Keratinocyte (primary cell): ENCODE data around the gene GALNT2. TPM values are rescaled to one million over a fixed set of nuclear protein-coding genes. Genes with fewer than 3 reads are reported as not detected.
A peak's percentile ranks its signal among the peaks of the same experiment; 100 is the strongest.

Experiments used
- DNase-seq: peaks from one replicate; pipeline ENCODE4 v3.0.0-alpha.2; 2011; ENCODE audit warnings: low read depth, missing footprints, low spot score
- FAIRE-seq: peaks from 2 replicates; lab custom pipeline; 2011; peaks lifted over from hg19 to GRCh38; lab: Jason Lieb, UNC
- H2AFZ ChIP-seq: 2 replicates; pipeline ENCODE4 v1.6.0; 2012; ENCODE audit warnings: low read length, control low read depth, inconsistent platforms; ENCODE audit not compliant: control insufficient read depth
- H3K27ac ChIP-seq: 2 replicates; pipeline ENCODE4 v1.5.1; 2011; ENCODE audit warnings: low read length; ENCODE audit not compliant: control insufficient read depth, insufficient read depth
- H3K27me3 ChIP-seq: 3 replicates; pipeline ENCODE4 v1.6.0; 2011; ENCODE audit warnings: low read length; ENCODE audit not compliant: control insufficient read depth, insufficient read depth; ENCODE audit errors: extremely low read depth
- H3K36me3 ChIP-seq, 2 experiments: 2 replicates in 1 of 2; 3 replicates in 1 of 2; pipeline ENCODE4 v1.5.1; 2011; ENCODE audit warnings: low read length in 2 of 2, mild to moderate bottlenecking in 1 of 2; ENCODE audit not compliant: control insufficient read depth in 2 of 2, insufficient read depth in 2 of 2; ENCODE audit errors: extremely low read depth in 1 of 2
- H3K4me1 ChIP-seq: 3 replicates; pipeline ENCODE4 v1.5.1; 2011; ENCODE audit warnings: low read length; ENCODE audit not compliant: control insufficient read depth, insufficient read depth; ENCODE audit errors: extremely low read depth
- H3K4me2 ChIP-seq: 3 replicates; pipeline ENCODE4 v1.6.0; 2011; ENCODE audit warnings: low read depth, low read length; ENCODE audit not compliant: control insufficient read depth, insufficient read depth; ENCODE audit errors: extremely low read depth
- H3K4me3 ChIP-seq, 3 experiments: fragments of 200-600 bp in 1 of 3; sonication (generic) in 1 of 3; 2 replicates in 2 of 3; 3 replicates in 1 of 3; pipeline ENCODE4 v1.5.1; 2011 to 2016; ENCODE audit warnings: low read length in 3 of 3, mild to moderate bottlenecking in 3 of 3, control low read depth in 2 of 3, inconsistent platforms in 1 of 3, low read depth in 1 of 3, mixed read lengths in 1 of 3, mixed run types in 1 of 3, moderate library complexity in 1 of 3; ENCODE audit not compliant: control insufficient read depth in 2 of 3, insufficient read depth in 2 of 3; ENCODE audit errors: extremely low read depth in 1 of 3
- H3K79me2 ChIP-seq: 2 replicates; pipeline ENCODE4 v1.6.0; 2012; ENCODE audit warnings: low read length; ENCODE audit not compliant: control insufficient read depth, insufficient read depth
- H3K9ac ChIP-seq: 3 replicates; pipeline ENCODE4 v1.6.0; 2011; ENCODE audit warnings: low read length; ENCODE audit not compliant: control insufficient read depth, insufficient read depth; ENCODE audit errors: extremely low read depth
- H3K9me1 ChIP-seq: 3 replicates; pipeline ENCODE4 v1.6.0; 2011; ENCODE audit warnings: low read length; ENCODE audit not compliant: control insufficient read depth, insufficient read depth; ENCODE audit errors: extremely low read depth
- H3K9me3 ChIP-seq: 2 replicates; pipeline ENCODE4 v1.5.1; 2012; ENCODE audit warnings: low read depth, low read length; ENCODE audit not compliant: control insufficient read depth
- H4K20me1 ChIP-seq: 3 replicates; pipeline ENCODE4 v1.6.0; 2011; ENCODE audit warnings: low read length; ENCODE audit not compliant: control insufficient read depth, insufficient read depth; ENCODE audit errors: extremely low read depth
- EZH2 ChIP-seq: IDR thresholded peaks from one replicate; pipeline ENCODE4 v1.6.1; 2012; ENCODE audit warnings: inconsistent platforms, mild to moderate bottlenecking, low read length, moderate library complexity
- dilution Hi-C: fragments of 300-500 bp; cut with MboI; formaldehyde crosslinking; loops from one replicate; pipeline ENCODE4 v1.7.0; 2020; ENCODE audit warnings: low sequenced_read_pairs; ENCODE audit not compliant: extremely low pct_ligation_motif_present
- polyA plus RNA-seq, 5 experiments: library from polyadenylated mRNA; depleted of rRNA in 3 of 5; stranded (reverse) in 3 of 5; stranded (forward) in 1 of 5; unstranded in 1 of 5; fragments of >200 nt; gene quantifications; 1 replicate in 1 of 5; 2 replicates in 3 of 5; 3 replicates in 1 of 5; pipeline versions ENCODE4 v1.2.1 to v1.2.3, GENCODE V29; 2011 to 2012; ENCODE audit warnings: missing spikeins in 2 of 5, low read depth in 1 of 5, low replicate concordance in 1 of 5
- TF ChIP-seq, protein P1 (sequence below), 3 experiments: IDR thresholded peaks in 1 of 3; conservative IDR thresholded peaks in 1 of 3; optimal IDR thresholded peaks in 1 of 3; 2 replicates in 2 of 3; 3 replicates in 1 of 3; pipeline versions ENCODE3 to v1.5.1; 2011; ENCODE audit warnings: low read length in 3 of 3, mild to moderate bottlenecking in 3 of 3, moderate library complexity in 2 of 3, control low read depth in 1 of 3, inconsistent platforms in 1 of 3; ENCODE audit not compliant: insufficient read depth in 2 of 3; ENCODE audit errors: extremely low read depth in 1 of 3

The GALNT2 gene
- polyA plus RNA-seq, 1 donor (not counting 4 experiments of a cell fraction or from before 2014, with no cell fraction given): 61.7 TPM

DNA sequence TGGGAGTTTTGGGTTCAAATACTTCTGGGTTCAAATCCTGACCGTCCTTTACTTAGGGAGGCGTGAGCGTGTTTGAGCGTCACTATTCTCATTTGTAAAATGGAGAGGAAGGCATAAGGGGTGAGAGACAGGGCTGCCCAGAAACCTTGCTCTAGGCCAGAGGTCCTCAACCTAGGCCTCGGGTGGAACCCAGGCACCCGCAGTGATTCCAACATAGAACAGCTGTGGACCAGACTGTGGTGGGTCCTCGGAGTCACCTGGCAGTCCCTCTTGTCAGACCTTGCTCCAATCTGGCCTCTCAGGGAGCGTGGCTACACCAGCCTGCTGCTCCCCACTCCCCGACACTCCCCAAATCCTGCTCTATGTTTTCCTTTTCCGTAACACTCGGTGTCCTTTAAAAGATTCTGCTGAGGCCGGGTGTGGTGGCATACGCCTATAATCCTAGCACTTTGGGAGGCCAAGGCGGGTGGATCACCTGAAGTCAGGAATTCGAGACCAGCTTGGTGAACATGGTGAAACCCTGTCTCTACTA is 242.7 kb downstream of the GALNT2 start:
- Histone ChIP-seq H3K4me1 (peaks cover 9% of the 10 kb centered on the region), H4K20me1 (no peaks in the 10 kb centered on the region), H3K4me3 (no peak overlapping the region), H3K4me2 (no peak overlapping the region), H3K79me2 (no peaks in the 10 kb centered on the region), H3K9ac (no peak overlapping the region), H3K27ac (no peak overlapping the region), H3K36me3 (no peaks in the 10 kb centered on the region), H3K27me3 (no peaks in the 10 kb centered on the region), H3K9me1 (no peaks in the 10 kb centered on the region), H3K9me3 (no peaks in the 10 kb centered on the region), H2AFZ (no peak overlapping the region)
- dilution Hi-C loops: no loop called here
- DNase-seq (no peak), FAIRE-seq (no peak)
- no peak for TF ChIP-seq EZH2
- TF ChIP-seq, protein P1, sequence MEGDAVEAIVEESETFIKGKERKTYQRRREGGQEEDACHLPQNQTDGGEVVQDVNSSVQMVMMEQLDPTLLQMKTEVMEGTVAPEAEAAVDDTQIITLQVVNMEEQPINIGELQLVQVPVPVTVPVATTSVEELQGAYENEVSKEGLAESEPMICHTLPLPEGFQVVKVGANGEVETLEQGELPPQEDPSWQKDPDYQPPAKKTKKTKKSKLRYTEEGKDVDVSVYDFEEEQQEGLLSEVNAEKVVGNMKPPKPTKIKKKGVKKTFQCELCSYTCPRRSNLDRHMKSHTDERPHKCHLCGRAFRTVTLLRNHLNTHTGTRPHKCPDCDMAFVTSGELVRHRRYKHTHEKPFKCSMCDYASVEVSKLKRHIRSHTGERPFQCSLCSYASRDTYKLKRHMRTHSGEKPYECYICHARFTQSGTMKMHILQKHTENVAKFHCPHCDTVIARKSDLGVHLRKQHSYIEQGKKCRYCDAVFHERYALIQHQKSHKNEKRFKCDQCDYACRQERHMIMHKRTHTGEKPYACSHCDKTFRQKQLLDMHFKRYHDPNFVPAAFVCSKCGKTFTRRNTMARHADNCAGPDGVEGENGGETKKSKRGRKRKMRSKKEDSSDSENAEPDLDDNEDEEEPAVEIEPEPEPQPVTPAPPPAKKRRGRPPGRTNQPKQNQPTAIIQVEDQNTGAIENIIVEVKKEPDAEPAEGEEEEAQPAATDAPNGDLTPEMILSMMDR (optimal IDR thresholded peaks at IDR 0.05 in 1 of 3, IDR thresholded peaks at IDR 0.05 in 1 of 3, conservative IDR thresholded peaks at IDR 0.05 in 1 of 3; ENCODE audit: extremely low read depth in 1 of 3, insufficient read depth in 2 of 3, low read length in 3 of 3): no peak

DNA sequence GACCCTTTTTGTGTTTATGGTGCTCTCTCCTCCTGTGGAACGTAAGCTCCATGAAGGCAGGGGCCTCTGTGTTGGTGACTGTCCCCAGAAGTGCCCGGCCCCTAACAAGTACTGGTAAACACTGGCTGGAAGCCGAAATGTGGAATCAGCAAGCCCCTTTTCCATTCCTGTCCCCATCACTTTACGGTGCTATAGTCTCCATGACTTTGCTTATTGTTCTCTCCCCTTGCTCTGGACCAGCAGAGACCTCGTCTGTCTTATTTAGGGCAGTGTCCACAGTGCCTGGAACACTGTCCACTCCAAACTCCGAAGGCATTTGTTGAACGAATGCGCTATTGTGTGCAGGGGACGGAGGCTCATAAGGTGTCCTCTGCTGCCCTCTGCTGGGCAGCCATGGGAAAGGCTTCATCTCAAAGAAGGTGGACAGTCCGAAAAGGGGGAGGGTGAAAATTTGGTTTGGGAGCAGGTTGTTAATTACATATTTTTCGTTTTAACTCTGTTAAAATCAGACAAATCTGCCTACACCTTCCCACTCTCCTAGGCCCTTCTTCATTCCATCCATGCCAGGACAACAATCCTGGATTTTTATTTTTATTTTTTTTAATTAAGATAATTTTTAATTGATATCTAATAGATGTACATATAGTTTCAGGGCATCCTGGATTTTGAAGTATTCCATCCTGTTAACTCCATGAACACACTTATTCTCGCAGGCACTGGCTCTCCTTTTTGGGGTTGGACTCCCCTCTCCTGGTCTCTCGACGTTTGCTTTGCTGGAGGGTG is 243.5 kb downstream of the GALNT2 start:
- H2AFZ ChIP-seq: no peak overlapping the region
- peak; percentile 78 for FAIRE-seq
- DNase-seq: peak; percentile 30

More for the DNA sequence above, 243.5 kb downstream of the GALNT2 start:
- Histone ChIP-seq H3K27me3 (no peaks in the 10 kb centered on the region), H3K4me2 (peak overlapping the region; percentile 7), H3K9ac (no peak overlapping the region), H3K9me1 (no peaks in the 10 kb centered on the region), H3K4me1 (peaks cover 9% of the 10 kb centered on the region), H4K20me1 (no peaks in the 10 kb centered on the region), H3K4me3 (no peak overlapping the region), H3K27ac (no peak overlapping the region), H3K9me3 (no peaks in the 10 kb centered on the region), H3K79me2 (no peaks in the 10 kb centered on the region), H3K36me3 (no peaks in the 10 kb centered on the region)
- TF ChIP-seq EZH2: no peak
- TF ChIP-seq, protein P1 (optimal IDR thresholded peaks at IDR 0.05 in 1 of 3, IDR thresholded peaks at IDR 0.05 in 1 of 3, conservative IDR thresholded peaks at IDR 0.05 in 1 of 3; ENCODE audit: extremely low read depth in 1 of 3, insufficient read depth in 2 of 3, low read length in 3 of 3): peak; percentile 82 to 90 (median 85)
- dilution Hi-C loops: no loop called here
